GM04503 (cell line): ENCODE results near the gene SEC14L6.
"Not testable (repeated sequence)": the region's sequence is repeated elsewhere in the genome, so short reads cannot be mapped to it uniquely, and the experiment has no call there.

Experiments used
- DNase-seq: peaks from one replicate; pipeline ENCODE4 v3.0.0-alpha.2; 2012; ENCODE audit warnings: low read depth

Gene SEC14L6

DNA sequence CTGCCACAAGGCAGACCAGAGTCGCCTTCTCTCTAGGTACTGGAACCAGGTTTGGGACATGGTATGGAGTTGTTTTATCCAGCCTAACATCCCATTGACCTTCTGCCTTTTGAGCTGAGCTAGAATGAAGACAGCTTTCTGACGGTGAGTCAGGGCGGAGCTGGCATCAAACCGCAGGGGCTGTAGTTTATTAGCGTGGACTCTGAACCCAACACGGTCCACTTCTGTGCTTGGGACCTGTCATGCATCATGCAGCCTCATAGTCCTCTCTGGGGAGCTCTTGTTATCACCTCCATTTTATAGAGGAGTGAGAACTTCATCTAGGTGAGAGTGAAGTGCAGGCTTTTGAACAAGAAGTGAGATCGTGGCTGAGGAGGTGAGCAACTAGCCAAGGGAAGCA is 19.6 kb upstream of the SEC14L6 start:
- DNase-seq, result no peak

DNA sequence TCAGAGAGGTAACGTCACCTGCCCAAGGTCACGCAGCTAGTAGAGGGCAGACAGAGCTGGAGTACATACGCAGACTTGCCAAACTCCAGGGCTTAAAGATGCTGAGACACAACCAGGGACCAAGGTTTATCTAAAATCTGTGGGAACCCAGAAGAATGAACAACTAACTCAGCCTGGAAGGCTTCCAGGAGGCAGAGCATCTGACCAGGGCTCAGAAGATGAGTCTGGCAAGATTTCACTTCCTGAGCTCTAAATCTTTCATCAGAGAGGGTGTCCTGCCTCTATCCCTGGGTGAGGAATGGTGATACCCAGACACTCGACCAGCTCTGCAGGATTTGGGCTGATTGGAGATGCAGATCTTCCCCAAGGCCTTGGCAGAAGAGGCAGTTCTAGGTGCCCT is 18.8 kb upstream of the SEC14L6 start:
- DNase-seq, result peak; percentile 19

DNA sequence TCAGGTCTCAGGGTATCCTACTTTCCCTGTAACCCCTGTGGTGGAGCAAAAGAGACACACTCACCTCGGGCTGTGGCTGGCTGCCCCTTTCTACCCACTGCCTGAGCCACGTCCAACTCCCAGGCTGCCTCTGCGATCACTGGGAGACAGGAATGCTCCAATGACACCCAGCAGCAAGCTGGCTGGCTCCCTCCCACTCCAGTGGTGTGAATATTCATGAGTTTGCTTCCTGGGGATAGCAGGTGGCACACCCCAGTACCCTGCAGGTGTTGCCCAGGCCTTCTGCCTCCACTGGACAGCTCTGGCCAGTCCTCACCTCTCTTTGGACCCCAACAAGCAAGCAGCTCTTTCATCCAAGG is 18.2 kb upstream of the SEC14L6 start:
- no peak for DNase-seq

DNA sequence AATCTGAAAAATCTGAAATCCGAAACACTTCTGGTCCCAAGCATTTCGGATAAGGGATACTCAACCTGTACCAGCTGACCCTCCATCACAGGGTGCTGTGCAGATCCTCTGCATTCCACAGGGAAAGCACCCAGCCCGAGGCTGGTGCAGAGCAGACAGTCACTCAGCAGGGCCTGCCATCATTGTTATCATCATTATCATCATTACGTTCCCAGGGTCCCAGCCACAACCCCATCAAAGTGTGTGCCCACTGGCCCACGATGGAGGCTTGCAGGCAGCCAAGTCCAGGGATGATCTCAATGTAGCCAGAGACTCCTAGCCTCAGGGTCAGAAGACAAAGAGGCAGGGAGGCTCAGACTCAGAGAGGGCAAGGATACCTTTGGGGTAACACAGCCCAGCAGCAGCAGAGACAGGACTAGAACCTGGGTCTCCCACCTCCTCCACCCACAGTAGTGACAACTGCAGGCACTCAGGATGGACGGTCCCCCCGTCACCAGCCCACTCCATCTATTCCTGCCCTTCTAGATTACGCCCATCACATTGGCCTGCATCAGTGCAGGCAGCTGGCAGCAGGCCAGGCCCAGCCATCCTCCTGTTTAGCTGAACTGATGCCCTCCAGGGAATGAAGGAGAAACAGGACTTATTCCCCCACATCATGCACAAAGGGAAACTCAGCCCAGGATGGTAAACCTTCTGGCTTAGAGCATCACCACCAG is 17.7 kb upstream of the SEC14L6 start:
- DNase-seq, result no peak

DNA sequence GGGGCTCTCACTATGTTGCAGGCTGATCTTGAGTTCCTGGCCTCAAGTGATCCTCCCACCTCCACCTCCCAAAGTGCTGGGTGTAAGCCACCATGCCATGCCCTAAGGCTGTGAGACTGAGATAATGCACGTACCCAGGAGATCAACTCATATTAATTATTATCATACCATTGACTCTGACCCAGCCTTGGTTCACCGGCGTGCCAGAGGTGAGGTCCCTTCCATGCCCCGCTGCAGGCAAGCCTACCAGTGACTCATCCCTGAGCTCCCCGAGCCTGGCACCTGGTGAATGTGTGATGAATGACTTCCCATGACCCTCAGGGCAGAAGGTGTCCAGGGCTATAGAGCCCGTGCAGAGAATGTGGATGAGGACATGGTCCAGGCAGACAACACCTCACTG is 15.8 kb upstream of the SEC14L6 start:
- no peak for DNase-seq

DNA sequence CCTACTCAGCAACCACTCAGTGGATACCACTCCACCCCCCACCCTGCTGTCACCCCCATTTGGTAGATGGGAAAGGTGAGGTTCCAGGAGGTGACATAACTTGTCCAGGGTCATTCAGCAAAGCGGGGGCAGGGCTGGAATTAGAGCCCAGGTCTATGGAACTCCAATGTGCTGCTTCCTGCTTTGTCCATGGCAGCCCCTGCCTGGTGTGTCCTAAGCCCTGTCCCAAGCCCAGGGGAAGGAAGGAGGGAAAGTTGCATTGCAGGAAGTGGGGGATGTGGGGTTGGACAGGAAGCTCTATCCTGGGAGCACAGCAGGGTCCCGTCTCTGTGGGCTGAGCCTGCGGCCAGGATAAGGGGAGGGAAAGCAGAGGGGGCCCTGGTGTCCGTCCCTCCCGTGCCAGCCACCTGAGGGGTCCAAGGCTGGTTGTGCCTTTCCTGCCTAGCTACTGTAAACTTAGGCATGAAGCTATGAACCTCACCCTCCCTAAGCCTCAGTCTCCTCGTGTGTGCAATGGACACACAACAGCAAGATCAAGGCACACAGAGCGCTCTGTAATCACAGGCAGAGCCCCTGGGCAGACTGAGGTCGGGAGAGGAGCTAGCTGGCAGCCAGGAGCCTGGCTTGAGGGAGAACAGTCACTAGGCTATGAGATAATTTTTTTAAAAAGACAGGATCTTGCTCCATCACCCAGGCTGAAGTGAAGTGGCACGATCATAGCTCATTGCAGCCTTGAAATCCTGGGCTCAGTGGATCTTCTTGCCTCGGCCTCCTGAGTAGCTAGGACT is 15.1 kb upstream of the SEC14L6 start:
- DNase-seq, result no peak

DNA sequence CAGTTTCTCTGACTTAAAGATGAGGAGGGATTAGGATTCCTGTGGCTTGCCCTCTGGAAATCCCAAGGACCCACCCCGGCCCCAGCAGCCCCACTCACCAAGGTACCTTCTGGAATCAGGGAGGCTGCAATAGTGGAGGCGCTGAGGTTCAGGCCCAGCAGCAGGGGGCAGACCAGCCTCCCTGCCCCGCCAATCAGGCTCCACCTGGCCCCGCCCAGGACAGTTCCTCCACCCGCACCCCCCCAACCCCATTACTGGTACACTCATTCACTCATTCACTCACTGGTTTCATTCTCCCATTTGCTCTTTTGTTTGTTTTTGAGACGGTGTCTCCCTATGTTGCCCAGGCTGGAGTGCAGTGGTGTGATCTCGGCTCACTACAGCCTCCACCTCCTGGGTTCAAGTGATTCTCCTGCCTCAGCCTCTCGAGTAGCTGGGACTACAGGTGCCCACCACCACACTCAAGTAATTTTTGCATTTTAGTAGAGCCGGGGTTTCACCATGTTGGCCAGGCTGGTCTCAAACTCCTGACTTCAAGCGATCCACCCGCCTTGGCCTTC is 14.2 kb upstream of the SEC14L6 start:
- not testable (repeated sequence) for DNase-seq

DNA sequence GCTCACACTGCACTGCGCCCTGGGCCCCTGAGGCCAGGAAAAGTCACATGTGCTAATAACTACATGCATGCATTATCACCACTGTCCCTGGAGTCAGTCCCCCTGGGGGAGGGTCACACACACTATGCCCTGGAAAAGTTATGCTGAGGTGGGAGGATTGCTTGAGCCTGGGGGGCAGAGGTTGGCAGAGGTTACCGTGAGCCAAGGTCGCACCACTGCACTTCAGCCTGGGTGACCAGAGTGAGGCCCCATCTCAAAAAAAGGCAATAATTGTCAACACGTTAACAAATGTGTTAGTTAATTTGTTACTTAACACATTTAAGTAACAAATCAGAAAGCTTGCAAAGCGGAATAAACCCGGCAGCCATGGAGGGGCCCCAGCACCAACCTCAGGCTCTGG is 13.3 kb upstream of the SEC14L6 start:
- no peak for DNase-seq

DNA sequence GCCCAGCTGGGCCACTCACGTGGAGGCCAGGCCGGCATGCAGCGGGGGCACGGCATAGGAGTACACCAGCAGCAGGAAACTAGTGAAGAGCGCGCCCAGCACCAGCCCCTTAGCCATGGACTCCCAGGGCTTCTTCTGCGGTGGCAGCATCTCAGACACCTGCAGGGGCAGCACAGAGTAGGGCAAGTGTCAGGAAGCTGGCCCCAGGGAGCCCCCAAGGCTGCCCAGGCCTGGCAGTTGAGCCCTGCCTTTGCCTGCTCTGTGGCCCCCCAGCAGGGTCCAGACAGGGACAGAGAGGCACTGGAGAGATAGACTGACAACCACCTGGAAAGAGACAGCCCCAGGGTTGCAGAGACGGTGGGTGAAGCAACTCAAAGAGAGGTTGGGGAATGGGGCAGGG is 10.7 kb upstream of the SEC14L6 start:
- no peak for DNase-seq

DNA sequence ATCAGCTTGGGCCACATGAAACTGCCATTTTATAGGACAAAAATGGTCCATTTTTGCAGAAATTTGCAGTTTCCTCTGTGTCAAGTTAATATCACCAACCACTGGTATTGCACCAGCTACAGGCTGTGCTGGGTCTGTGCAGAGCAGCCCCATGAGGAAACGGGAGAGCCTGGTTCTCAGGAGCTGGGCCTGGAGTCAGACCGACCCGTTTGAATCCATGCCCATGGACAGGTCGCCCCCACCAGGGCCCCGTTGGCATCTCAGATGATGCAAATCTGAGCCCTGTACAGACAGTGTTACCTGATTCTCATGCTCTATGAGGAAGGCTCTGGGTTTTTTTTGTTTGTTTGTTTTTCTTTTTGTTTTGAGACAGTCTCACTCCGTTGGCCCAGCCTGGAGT is 9.8 kb upstream of the SEC14L6 start:
- DNase-seq, result no peak

DNA sequence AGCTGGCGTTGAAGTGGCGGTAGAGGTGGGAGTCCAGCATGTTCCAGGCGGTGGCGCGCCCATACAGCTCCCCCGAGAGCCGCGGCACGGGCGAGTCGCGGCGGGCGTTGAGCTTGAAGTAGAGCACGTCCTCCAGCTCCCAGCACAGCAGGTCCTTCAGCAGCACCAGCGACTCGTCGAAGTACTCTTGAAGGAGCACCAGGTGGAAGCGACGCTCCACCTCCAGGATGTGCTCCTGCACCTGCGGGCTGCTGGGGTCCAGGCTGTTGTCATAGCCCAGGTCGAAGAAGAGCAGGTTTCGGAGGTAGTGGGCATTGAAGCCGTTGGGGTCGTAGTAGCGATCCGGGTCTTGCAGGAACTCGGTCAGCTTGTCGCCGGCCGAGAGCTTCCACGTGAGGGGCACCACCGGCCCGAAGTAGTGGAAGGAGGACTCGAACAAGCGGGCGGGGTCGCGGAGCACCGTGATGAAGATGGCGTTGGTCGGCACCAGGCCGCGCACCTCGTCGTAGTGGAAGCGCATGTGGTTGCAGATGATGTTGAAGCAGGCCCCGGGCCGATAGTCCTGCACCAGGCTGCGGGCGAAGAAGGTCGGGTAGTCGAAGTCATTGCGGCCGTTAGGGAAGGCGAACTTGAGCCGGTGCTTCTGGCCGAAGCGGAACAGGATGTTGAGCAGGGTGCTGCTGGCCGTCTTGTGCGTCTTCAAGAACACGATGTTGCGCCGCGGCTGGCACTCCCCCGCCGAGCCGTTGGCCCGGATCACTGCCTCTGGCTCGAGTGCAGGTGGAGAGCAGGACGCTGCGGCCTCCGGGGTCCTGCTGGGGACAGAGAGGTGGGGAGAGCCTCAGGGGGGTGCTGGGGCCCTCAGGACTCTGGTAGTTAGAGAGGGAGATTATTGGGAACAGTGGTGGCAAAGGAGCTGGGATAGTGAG is 9.0 kb upstream of the SEC14L6 start:
- no peak for DNase-seq

DNA sequence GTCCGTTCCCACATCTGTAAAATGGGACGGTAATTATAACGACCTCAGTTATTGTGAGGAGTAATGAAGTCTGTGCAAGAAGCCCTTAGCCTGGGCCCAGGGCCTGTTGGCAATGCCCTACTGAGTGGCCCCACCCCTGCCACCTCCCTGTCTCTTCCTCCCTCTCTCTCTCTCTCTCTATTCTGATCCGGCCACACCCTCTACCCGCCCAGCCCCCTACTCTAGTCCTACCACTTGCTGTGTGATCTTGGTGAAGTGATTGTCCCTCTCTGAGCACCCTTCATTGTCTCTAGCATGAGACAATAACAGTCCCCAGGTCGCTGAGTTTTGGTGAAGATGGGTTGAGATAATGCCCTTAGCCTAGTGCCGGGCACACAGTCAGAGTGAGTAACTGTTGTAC is 7.4 kb upstream of the SEC14L6 start:
- DNase-seq, result no peak

DNA sequence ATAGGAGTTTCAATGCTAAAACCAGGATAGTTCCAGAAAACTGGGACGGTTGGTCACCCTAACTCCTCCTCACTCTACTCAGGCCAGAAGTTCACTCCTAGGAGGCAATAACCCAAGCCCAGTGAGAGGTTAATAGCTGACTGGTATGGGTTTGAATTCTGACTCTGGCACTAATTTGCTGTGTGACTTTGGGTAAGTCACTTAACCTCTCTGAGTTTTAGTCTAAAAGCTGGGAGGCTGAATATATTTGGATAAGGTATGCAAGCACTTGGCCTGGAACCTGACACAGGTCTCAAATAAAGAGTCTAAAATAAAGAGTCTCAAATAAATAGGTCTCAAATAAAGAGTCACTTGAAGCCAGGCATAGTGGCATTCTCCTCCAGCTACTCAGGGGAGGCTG is 6.2 kb upstream of the SEC14L6 start:
- no peak for DNase-seq

DNA sequence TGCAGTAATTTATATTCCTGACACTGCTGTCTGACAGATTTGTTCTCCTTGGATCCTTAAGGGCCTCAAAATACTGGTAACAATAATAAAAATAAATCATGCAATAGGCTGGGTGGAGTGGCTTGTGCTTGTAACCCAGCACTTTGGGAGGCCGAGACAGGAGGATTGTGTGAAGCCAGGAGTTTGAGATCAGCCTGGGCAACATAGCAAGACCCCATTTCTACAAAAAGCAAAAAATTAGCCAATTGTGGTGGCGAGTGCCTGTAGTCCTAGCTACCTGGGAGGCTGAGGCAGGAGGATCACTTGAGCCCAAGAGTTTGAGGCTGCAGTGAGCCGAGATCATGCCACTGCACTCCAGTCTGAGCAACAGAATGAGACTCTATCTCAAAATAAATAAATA is 5.3 kb upstream of the SEC14L6 start:
- not testable (repeated sequence) for DNase-seq

DNA sequence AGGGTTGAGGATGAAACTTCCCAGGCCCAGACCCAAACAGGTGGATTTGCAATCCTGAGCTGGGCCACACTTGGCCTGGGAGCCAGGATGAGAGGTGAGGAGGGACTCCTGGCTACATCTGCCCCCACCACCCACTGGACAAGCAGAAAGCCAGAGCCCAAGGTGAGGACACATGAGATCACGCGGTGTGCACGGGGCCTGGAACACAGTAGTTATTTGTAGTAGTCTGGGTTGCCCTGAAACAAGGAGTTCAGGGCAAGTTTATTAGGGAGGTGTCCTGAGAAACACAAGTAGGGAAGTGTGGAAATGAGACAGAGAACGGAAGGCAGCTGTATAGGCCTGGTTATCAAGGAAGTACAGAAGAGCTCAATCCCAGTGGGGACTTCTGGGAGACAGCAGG is 647 bp upstream of the SEC14L6 start:
- no peak for DNase-seq

DNA sequence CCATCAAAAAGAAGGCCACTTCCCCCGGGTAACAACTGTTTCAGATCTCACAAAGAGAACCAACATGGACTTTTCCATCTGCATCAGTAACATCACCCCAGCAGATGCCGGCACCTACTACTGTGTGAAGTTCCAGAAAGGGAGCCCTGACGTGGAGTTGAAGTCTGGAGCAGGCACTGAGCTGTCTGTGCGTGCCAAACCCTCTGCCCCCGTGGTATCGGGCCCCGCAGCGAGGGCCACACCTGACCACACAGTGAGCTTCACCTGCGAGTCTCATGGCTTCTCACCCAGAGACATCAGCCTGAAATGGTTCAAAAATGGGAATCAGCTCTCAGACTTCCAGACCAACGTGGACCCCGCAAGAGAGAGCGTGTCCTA is 3.7 kb downstream of the SEC14L6 start:
- no peak for DNase-seq

DNA sequence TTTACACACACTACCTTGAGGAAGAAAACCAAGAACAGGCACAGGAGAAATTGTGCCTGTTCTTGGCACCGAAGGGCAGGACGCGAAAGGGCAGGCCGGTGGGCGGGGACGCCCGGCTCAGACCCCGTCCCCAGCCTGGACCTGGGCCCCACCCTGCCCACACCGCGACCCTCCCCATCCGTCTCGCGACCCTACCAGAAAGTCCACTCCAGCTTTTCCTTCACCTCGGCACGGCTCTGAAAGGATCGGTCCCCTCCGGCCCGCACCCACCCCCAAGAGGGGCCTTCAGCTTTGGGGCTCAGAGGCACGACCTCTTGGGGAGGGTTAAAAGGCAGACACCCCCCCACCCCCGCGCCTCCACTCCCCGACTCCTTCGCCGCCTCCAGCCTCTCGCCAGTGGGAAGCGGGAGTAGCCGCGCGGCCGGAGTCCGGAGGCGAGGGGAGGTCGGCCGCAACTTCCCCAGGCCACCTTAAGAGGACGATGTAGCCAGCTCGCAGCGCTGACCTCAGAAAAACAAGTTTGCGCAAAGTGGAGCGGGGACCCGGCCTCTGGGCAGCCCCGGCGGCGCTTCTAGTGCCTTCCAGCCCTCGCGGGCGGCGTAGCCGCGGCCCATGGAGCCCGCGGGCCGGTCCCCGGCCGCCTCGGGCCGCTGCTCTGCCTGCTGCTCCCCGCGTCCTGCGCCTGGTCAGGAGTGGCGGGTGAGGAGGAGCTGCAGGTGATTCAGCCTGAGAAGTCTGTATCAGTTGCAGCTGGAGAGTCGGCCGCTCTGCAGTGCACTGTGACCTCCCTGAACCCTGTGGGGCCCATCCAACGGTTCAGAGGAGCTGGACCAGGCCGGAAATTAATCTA is 4.4 kb downstream of the SEC14L6 start:
- no peak for DNase-seq

DNA sequence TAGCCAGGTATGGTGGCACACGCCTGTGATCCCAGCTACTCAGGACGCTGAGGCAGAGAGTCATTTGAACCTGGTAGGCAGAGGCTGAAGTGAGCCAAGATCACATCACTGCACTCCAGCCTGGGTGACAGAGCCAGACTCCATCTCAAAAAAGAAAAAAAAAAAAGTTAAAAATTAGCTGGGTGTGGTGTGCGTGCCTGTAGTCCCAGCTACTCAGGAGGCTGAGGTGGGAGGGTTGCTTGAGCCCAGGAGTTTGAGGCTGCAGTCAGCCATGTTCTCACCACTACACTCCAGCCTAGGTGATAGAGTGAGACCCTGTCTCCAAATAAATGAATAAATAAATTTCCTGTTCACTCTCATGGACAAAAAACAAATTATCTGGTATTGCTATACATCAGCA is 5.0 kb downstream of the SEC14L6 start:
- not testable (repeated sequence) for DNase-seq

DNA sequence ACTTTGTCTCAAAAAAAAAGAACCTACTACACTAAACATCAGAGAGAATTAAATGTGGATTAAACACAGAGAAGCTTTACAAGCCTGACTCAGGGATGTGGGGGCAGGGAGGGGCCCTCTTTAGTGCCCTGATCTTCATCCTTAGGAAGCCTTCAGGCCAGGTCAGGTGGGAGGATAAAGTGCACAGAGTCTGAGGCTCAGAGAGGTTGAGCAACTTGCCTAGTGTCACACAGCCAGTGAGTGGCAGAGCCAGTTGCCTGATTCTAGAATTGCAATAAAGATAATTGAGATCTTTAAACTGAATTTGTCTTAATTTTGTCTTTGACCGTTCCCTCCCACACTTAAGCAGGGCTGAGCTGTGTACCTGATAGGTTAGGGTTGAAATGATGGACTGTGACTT is 7.2 kb downstream of the SEC14L6 start:
- DNase-seq, result no peak

DNA sequence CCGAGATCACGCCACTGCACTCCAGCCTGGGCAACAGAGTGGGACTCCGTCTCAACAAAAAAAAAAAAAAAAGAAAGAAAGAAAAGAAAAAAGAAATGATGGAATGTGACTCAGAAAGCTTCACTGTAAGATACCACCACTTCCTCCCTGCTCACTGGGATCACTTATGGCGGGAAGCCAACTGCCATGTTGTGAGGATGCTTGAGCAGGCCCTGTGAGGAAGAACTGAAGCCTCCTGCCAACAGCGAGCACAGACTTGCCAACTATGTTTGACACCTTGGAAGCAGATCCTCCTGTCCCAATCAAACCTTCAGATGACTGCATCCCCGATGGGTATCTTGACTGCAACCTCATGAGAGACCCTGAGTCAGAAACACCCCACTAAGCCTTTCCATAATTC is 8.3 kb downstream of the SEC14L6 start:
- DNase-seq, result no peak

DNA sequence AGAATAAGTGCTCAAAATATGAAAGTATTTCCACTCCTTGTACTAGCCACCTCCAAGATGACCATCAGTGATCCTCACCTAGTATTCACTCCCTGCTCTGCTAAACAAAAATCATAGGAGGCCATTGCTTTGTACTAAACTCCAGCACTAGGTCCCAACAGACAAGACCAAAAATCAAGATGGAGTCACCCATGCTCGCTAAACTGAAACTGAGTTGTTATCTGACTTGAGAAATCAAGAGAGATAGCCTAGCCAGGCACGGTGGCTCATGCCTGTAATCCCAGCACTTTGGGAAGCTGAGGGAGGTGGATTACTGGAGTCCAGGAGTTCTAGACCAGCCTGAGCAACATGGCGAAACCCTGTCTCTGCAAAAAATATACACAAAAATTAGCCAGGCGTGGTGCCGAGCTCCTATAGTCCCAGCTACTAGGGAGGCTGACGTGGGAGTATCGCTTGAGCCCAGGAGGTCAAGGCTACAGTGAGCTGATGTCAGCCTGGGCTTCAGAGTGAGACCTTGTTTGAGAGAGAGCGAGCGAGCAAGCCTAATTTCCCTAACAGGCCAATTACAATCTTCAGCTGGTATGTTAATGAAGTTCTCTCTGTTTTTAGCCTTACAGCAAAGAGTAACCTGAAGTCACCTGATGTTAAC is 9.3 kb downstream of the SEC14L6 start:
- DNase-seq, result no peak
